ENCODE data around the gene COL26A1.
"Not testable (repeated sequence)": the region's sequence is repeated elsewhere in the genome, so short reads cannot be mapped to it uniquely, and the experiment has no call there.

Gene COL26A1

GRCh38 chr7:101553018-101553770, 190.5 kb downstream of the COL26A1 start:
- TF ChIP-seq GATA1 (IDR thresholded peaks at IDR 0.05; ENCODE audit: low read depth, low read length) (no peak), POLR2A (IDR thresholded peaks at IDR 0.05; ENCODE audit: low read length) (no peak)
- no peak for DNase-seq

GRCh38 chr7:101553771-101554445, 191.2 kb downstream of the COL26A1 start:
- no peak for TF ChIP-seq POLR2A (IDR thresholded peaks at IDR 0.05; ENCODE audit: low read length)
- TF ChIP-seq GATA1 (IDR thresholded peaks at IDR 0.05; ENCODE audit: low read depth, low read length), result no peak

GRCh38 chr7:101554584-101555268, 192.1 kb downstream of the COL26A1 start:
- TF ChIP-seq GATA1 (IDR thresholded peaks at IDR 0.05; ENCODE audit: low read depth, low read length) (no peak), POLR2A (IDR thresholded peaks at IDR 0.05; ENCODE audit: low read length) (no peak)
- no peak for DNase-seq

More at GRCh38 chr7:101553771-101554445, 191.2 kb downstream of the COL26A1 start:
- DNase-seq, result no peak

GRCh38 chr7:101555269-101555920, 192.7 kb downstream of the COL26A1 start:
- TF ChIP-seq GATA1 (IDR thresholded peaks at IDR 0.05; ENCODE audit: low read depth, low read length) (no peak), POLR2A (IDR thresholded peaks at IDR 0.05; ENCODE audit: low read length) (no peak)
- DNase-seq, result no peak

GRCh38 chr7:101555921-101556275, 193.2 kb downstream of the COL26A1 start:
- TF ChIP-seq GATA1 (IDR thresholded peaks at IDR 0.05; ENCODE audit: low read depth, low read length) (no peak), POLR2A (IDR thresholded peaks at IDR 0.05; ENCODE audit: low read length) (no peak)
- DNase-seq, result no peak

- DNase-seq, result no peak
- no peak for TF ChIP-seq GATA1 (IDR thresholded peaks at IDR 0.05; ENCODE audit: low read depth, low read length)
These were observed 193.8 kb downstream of the COL26A1 start for GRCh38 chr7:101556453-101556968.

- TF ChIP-seq GATA1 (IDR thresholded peaks at IDR 0.05; ENCODE audit: low read depth, low read length) (no peak), POLR2A (IDR thresholded peaks at IDR 0.05; ENCODE audit: low read length) (no peak)
- no peak for DNase-seq
These were observed 194.7 kb downstream of the COL26A1 start for GRCh38 chr7:101557421-101557820.

GRCh38 chr7:101557978-101558741, 195.5 kb downstream of the COL26A1 start:
- DNase-seq, result no peak

GRCh38 chr7:101558742-101559325, 196.2 kb downstream of the COL26A1 start:
- no peak for TF ChIP-seq POLR2A (IDR thresholded peaks at IDR 0.05; ENCODE audit: low read length)
- no peak for TF ChIP-seq GATA1 (IDR thresholded peaks at IDR 0.05; ENCODE audit: low read depth, low read length)
- no peak for DNase-seq

More at GRCh38 chr7:101557978-101558741, 195.5 kb downstream of the COL26A1 start:
- TF ChIP-seq GATA1 (IDR thresholded peaks at IDR 0.05; ENCODE audit: low read depth, low read length), result no peak
- no peak for TF ChIP-seq POLR2A (IDR thresholded peaks at IDR 0.05; ENCODE audit: low read length)

- TF ChIP-seq POLR2A (IDR thresholded peaks at IDR 0.05; ENCODE audit: low read length), result no peak
- TF ChIP-seq GATA1 (IDR thresholded peaks at IDR 0.05; ENCODE audit: low read depth, low read length), result no peak
- no peak for DNase-seq
These were observed 196.9 kb downstream of the COL26A1 start for GRCh38 chr7:101559586-101559985.

GRCh38 chr7:101560021-101560420, 197.3 kb downstream of the COL26A1 start:
- not testable (repeated sequence) for DNase-seq

GRCh38 chr7:101560856-101561255, 198.2 kb downstream of the COL26A1 start:
- TF ChIP-seq POLR2A (IDR thresholded peaks at IDR 0.05; ENCODE audit: low read length), result no peak
- no peak for TF ChIP-seq GATA1 (IDR thresholded peaks at IDR 0.05; ENCODE audit: low read depth, low read length)
- no peak for DNase-seq

GRCh38 chr7:101561293-101561692, 198.6 kb downstream of the COL26A1 start:
- not testable (repeated sequence) for DNase-seq
